ENCODE data around the gene CNKSR3.

- TF ChIP-seq POLR2A (IDR thresholded peaks at IDR 0.05; ENCODE audit: low read depth, low read length) (no peak), POLR2AphosphoS5 (IDR thresholded peaks at IDR 0.05; ENCODE audit: low read depth, low read length) (no peak)
These were observed 9.8 kb upstream of the CNKSR3 start for GRCh38 chr6:154520280-154520679.
